ENCODE measurements around the gene FAM111A. TPM values are rescaled to one million over a fixed set of nuclear protein-coding genes. Genes with fewer than 3 reads are reported as not detected.
A peak's percentile ranks its signal among the peaks of the same experiment; 100 is the strongest.

Gene FAM111A
- total RNA-seq, 1 experiment from 2014 or later = 25.5 TPM

- Histone ChIP-seq H3K27me3 (no peaks in the 10 kb centered on the region), H3K9me3 (replicated peaks) (0 out of 2 replicates have a peak, but pooled peaks cover 4% of the 10 kb centered on the region), H3K27ac (no peak overlapping the region), H3K36me3 (peaks cover 58% of the 10 kb centered on the region), H3K4me3 (no peak overlapping the region), H3K4me1 (peaks cover 3% of the 10 kb centered on the region)
- no peak for DNase-seq
Measured at GRCh38 chr11:59180907-59181306, 38.3 kb downstream of the FAM111A start.

- Histone ChIP-seq H3K4me1 (peaks cover 11% of the 10 kb centered on the region), H3K27ac (no peak overlapping the region), H3K36me3 (peaks cover 58% of the 10 kb centered on the region), H3K27me3 (no peaks in the 10 kb centered on the region), H3K4me3 (no peak overlapping the region), H3K9me3 (replicated peaks) (0 out of 2 replicates have a peak, but pooled peaks cover 4% of the 10 kb centered on the region)
- DNase-seq = no peak
Measured at GRCh38 chr11:59181746-59182456, 39.2 kb downstream of the FAM111A start.

GRCh38 chr11:59182457-59183151, 39.9 kb downstream of the FAM111A start:
- H3K27ac ChIP-seq = no peak overlapping the region
- H3K4me1 ChIP-seq = peaks cover 16% of the 10 kb centered on the region
- H3K36me3 ChIP-seq = peaks cover 56% of the 10 kb centered on the region
- 0 out of 2 replicates have a peak, but pooled peaks cover 4% of the 10 kb centered on the region for H3K9me3 ChIP-seq (replicated peaks)
- H3K4me3 ChIP-seq = no peak overlapping the region
- no peaks in the 10 kb centered on the region for H3K27me3 ChIP-seq
- DNase-seq = no peak

GRCh38 chr11:59183771-59184170, 41.1 kb downstream of the FAM111A start:
- Histone ChIP-seq H3K4me1 (peaks cover 27% of the 10 kb centered on the region), H3K36me3 (peaks cover 49% of the 10 kb centered on the region), H3K9me3 (replicated peaks) (0 out of 2 replicates have a peak, but pooled peaks cover 3% of the 10 kb centered on the region), H3K4me3 (no peak overlapping the region), H3K27ac (no peak overlapping the region), H3K27me3 (no peaks in the 10 kb centered on the region)
- no peak for DNase-seq

GRCh38 chr11:59184691-59185339, 42.2 kb downstream of the FAM111A start:
- H3K27me3 ChIP-seq = no peaks in the 10 kb centered on the region
- no peaks in the 10 kb centered on the region for H3K9me3 ChIP-seq (replicated peaks)
- no peak overlapping the region; the same call in 1 of the 2 replicates for H3K27ac ChIP-seq
- no peak for DNase-seq
- peaks cover 27% of the 10 kb centered on the region for H3K4me1 ChIP-seq
- peaks cover 45% of the 10 kb centered on the region for H3K36me3 ChIP-seq
- H3K4me3 ChIP-seq = no peak overlapping the region

GRCh38 chr11:59185386-59185945, 42.8 kb downstream of the FAM111A start:
- H3K27me3 ChIP-seq = no peaks in the 10 kb centered on the region
- no peaks in the 10 kb centered on the region for H3K9me3 ChIP-seq (replicated peaks)
- peaks cover 27% of the 10 kb centered on the region for H3K4me1 ChIP-seq
- H3K27ac ChIP-seq = peak overlapping the region; percentile 67
- no peak for DNase-seq
- no peak overlapping the region for H3K4me3 ChIP-seq
- peaks cover 52% of the 10 kb centered on the region for H3K36me3 ChIP-seq

- no peaks in the 10 kb centered on the region for H3K27me3 ChIP-seq
- H3K27ac ChIP-seq = peak overlapping the region; percentile 67
- H3K4me3 ChIP-seq = no peak overlapping the region
- H3K4me1 ChIP-seq = peaks cover 27% of the 10 kb centered on the region
- H3K9me3 ChIP-seq (replicated peaks) = no peaks in the 10 kb centered on the region
- H3K36me3 ChIP-seq = peaks cover 57% of the 10 kb centered on the region
- peak; percentile 45 to 76 for DNase-seq
Measured at GRCh38 chr11:59186130-59186594, 43.5 kb downstream of the FAM111A start.

- Histone ChIP-seq H3K27ac (peak overlapping the region; percentile 67), H3K4me1 (peaks cover 27% of the 10 kb centered on the region), H3K9me3 (replicated peaks) (no peaks in the 10 kb centered on the region), H3K36me3 (peaks cover 58% of the 10 kb centered on the region), H3K27me3 (no peaks in the 10 kb centered on the region), H3K4me3 (no peak overlapping the region)
- DNase-seq = no peak
Measured at GRCh38 chr11:59187035-59187434, 44.4 kb downstream of the FAM111A start.

GRCh38 chr11:59187587-59187986, 44.9 kb downstream of the FAM111A start:
- Histone ChIP-seq H3K27me3 (no peaks in the 10 kb centered on the region), H3K4me3 (no peak overlapping the region), H3K4me1 (peaks cover 27% of the 10 kb centered on the region), H3K36me3 (peaks cover 62% of the 10 kb centered on the region), H3K27ac (peak overlapping the region; percentile 67), H3K9me3 (replicated peaks) (no peaks in the 10 kb centered on the region)
- peak; percentile 82 to 88 for DNase-seq

- peaks cover 59% of the 10 kb centered on the region for H3K36me3 ChIP-seq
- peaks cover 27% of the 10 kb centered on the region for H3K4me1 ChIP-seq
- no peak for DNase-seq
- H3K4me3 ChIP-seq = no peak overlapping the region
- peak overlapping the region; percentile 67; the same call in 1 of the 2 replicates for H3K27ac ChIP-seq
- no peaks in the 10 kb centered on the region for H3K27me3 ChIP-seq
- H3K9me3 ChIP-seq (replicated peaks) = no peaks in the 10 kb centered on the region
Measured at GRCh38 chr11:59188954-59189353, 46.3 kb downstream of the FAM111A start.

- H3K27me3 ChIP-seq = no peaks in the 10 kb centered on the region
- H3K9me3 ChIP-seq (replicated peaks) = no peaks in the 10 kb centered on the region
- no peak overlapping the region for H3K27ac ChIP-seq
- H3K4me1 ChIP-seq = peaks cover 27% of the 10 kb centered on the region
- H3K36me3 ChIP-seq = peaks cover 62% of the 10 kb centered on the region
- DNase-seq = no peak
- H3K4me3 ChIP-seq = no peak overlapping the region
Measured at GRCh38 chr11:59189986-59190385, 47.3 kb downstream of the FAM111A start.

GRCh38 chr11:59191095-59191494, 48.4 kb downstream of the FAM111A start:
- H3K4me1 ChIP-seq = peaks cover 25% of the 10 kb centered on the region
- no peaks in the 10 kb centered on the region for H3K27me3 ChIP-seq
- H3K27ac ChIP-seq = no peak overlapping the region
- H3K9me3 ChIP-seq (replicated peaks) = no peaks in the 10 kb centered on the region
- no peak for DNase-seq
- peaks cover 67% of the 10 kb centered on the region for H3K36me3 ChIP-seq
- H3K4me3 ChIP-seq = no peak overlapping the region

GRCh38 chr11:59191890-59192289, 49.2 kb downstream of the FAM111A start:
- Histone ChIP-seq H3K9me3 (replicated peaks) (no peaks in the 10 kb centered on the region), H3K36me3 (peaks cover 72% of the 10 kb centered on the region), H3K27me3 (no peaks in the 10 kb centered on the region), H3K4me3 (no peak overlapping the region), H3K27ac (no peak overlapping the region), H3K4me1 (peaks cover 17% of the 10 kb centered on the region)
- no peak for DNase-seq

GRCh38 chr11:59192446-59193020, 49.9 kb downstream of the FAM111A start:
- no peak overlapping the region for H3K27ac ChIP-seq
- H3K9me3 ChIP-seq (replicated peaks) = no peaks in the 10 kb centered on the region
- no peak for DNase-seq
- no peaks in the 10 kb centered on the region for H3K27me3 ChIP-seq
- no peak overlapping the region for H3K4me3 ChIP-seq
- peaks cover 75% of the 10 kb centered on the region for H3K36me3 ChIP-seq
- H3K4me1 ChIP-seq = peaks cover 15% of the 10 kb centered on the region
